Measurements from ENCODE around the gene TMEM147.
"Not testable (repeated sequence)": the region's sequence is repeated elsewhere in the genome, so short reads cannot be mapped to it uniquely, and the experiment has no call there.

The TMEM147 gene

GRCh38 chr19:35565016-35565856 is 19.8 kb downstream of the TMEM147 start:
- no peak for DNase-seq

- no peak for DNase-seq
These were observed 21.3 kb downstream of the TMEM147 start for GRCh38 chr19:35566738-35567137.

- no peak for DNase-seq
These were observed 23.9 kb downstream of the TMEM147 start for GRCh38 chr19:35569281-35569781.

GRCh38 chr19:35571406-35571965 is 26.1 kb downstream of the TMEM147 start:
- no peak for DNase-seq

- DNase-seq = no peak
These were observed 32.5 kb downstream of the TMEM147 start for GRCh38 chr19:35577918-35578317.

GRCh38 chr19:35578707-35579106 is 33.3 kb downstream of the TMEM147 start:
- no peak for DNase-seq

- DNase-seq = no peak
These were observed 37.3 kb downstream of the TMEM147 start for GRCh38 chr19:35582760-35583159.

- DNase-seq = no peak
These were observed 40.4 kb downstream of the TMEM147 start, which contains the start of gene PMIS2 for GRCh38 chr19:35585848-35586247. PMIS2 (plus strand) TSS chr19:35586173; CDS start chr19:35586260, 87 bp downstream.

GRCh38 chr19:35587321-35587720 is 41.9 kb downstream of the TMEM147 start:
- no peak for DNase-seq

- DNase-seq = no peak
These were observed 45.4 kb downstream of the TMEM147 start for GRCh38 chr19:35590875-35591274.

GRCh38 chr19:35592226-35592625 is 46.8 kb downstream of the TMEM147 start:
- no peak for DNase-seq

- not testable (repeated sequence) for DNase-seq
These were observed 49.6 kb downstream of the TMEM147 start for GRCh38 chr19:35595026-35595425.

GRCh38 chr19:35595928-35596327 is 50.5 kb downstream of the TMEM147 start:
- no peak for DNase-seq

GRCh38 chr19:35596366-35596999 is 51.1 kb downstream of the TMEM147 start:
- no peak for DNase-seq
